GM10248 (cell line): Measurements from ENCODE around the gene TRRAP.
"Not testable (repeated sequence)": the region's sequence is repeated elsewhere in the genome, so short reads cannot be mapped to it uniquely, and the experiment has no call there.

Source experiments
- CTCF ChIA-PET: fragments of 300-600 bp; sonication (Branson Sonifier 250); formaldehyde crosslinking; extraction: SDS; loops from one replicate; lab custom pipeline; 2021; ENCODE audit warnings: antibody characterized with exemption; lab: Yijun Ruan, JAX
- POLR2A ChIA-PET: fragments of 350-650 bp; sonication (Branson Sonifier 250); formaldehyde crosslinking; extraction: SDS; loops from one replicate; lab custom pipeline; 2020; ENCODE audit warnings: antibody characterized with exemption; lab: Yijun Ruan, JAX
- DNase-seq: peaks from one replicate; pipeline ENCODE4 v3.0.0; 2012; ENCODE audit errors: extremely low spot score
- TF ChIP-seq, protein P1 (sequence below): IDR thresholded peaks from 2 replicates; pipeline ENCODE4 v1.5.1; 2012; ENCODE audit warnings: mild to moderate bottlenecking, low read depth; ENCODE audit errors: extremely low read depth, missing control alignments, control extremely low read depth

TRRAP gene

DNA sequence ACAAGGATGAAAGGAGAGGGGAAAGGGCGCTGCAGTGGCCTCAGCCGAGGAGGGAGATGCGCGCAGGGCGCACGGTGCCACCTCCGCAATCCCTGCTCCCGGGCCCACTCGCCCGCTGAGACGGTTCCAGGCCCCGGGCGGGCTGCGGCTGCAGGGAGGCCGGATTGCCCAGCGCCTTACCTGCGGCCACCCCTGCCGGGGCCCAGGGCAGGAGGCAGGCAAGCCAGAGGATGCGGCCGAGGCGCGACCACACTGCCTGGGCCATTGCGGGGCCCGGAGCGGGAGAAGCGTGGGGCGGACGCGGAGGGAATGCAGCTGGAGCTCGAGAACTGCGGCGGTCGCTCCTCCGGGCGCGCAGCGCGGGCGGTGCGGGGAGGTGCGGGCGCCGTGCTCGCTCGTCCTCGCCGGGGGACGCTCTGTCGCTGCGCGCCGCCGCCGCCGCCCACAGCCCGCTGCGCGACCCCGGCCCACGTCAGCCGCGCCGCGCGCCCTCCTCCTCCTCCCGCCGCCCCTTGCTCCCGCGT lies 8.7 kb upstream of the TRRAP start, which contains the start of gene TMEM130:
TMEM130 (minus strand) TSS at position 418 of the 524 bp plus-strand sequence; CDS start at position 265, 153 bp downstream.
- ChIA-PET CTCF (interaction anchor here (1.0 to 3.8 kb wide), 2 partner anchors 8 to 29 kb away, joined by 3 to 13 read pairs; partner anchors contain the start of gene TRRAP), POLR2A (no interaction called here)
- peak; percentile 33 for DNase-seq
- TF ChIP-seq, protein P1, sequence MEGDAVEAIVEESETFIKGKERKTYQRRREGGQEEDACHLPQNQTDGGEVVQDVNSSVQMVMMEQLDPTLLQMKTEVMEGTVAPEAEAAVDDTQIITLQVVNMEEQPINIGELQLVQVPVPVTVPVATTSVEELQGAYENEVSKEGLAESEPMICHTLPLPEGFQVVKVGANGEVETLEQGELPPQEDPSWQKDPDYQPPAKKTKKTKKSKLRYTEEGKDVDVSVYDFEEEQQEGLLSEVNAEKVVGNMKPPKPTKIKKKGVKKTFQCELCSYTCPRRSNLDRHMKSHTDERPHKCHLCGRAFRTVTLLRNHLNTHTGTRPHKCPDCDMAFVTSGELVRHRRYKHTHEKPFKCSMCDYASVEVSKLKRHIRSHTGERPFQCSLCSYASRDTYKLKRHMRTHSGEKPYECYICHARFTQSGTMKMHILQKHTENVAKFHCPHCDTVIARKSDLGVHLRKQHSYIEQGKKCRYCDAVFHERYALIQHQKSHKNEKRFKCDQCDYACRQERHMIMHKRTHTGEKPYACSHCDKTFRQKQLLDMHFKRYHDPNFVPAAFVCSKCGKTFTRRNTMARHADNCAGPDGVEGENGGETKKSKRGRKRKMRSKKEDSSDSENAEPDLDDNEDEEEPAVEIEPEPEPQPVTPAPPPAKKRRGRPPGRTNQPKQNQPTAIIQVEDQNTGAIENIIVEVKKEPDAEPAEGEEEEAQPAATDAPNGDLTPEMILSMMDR = no peak

GRCh38 chr7:98870121-98870651 lies 8.1 kb upstream of the TRRAP start:
- POLR2A ChIA-PET = no interaction called here
- DNase-seq = peak; percentile 73
- CTCF ChIA-PET = interaction anchor here (1.0 to 1.6 kb wide), 2 partner anchors 10 to 29 kb away, joined by 3 to 9 read pairs; no protein-coding TSS in a partner anchor
- TF ChIP-seq, protein P1 = no peak

DNA sequence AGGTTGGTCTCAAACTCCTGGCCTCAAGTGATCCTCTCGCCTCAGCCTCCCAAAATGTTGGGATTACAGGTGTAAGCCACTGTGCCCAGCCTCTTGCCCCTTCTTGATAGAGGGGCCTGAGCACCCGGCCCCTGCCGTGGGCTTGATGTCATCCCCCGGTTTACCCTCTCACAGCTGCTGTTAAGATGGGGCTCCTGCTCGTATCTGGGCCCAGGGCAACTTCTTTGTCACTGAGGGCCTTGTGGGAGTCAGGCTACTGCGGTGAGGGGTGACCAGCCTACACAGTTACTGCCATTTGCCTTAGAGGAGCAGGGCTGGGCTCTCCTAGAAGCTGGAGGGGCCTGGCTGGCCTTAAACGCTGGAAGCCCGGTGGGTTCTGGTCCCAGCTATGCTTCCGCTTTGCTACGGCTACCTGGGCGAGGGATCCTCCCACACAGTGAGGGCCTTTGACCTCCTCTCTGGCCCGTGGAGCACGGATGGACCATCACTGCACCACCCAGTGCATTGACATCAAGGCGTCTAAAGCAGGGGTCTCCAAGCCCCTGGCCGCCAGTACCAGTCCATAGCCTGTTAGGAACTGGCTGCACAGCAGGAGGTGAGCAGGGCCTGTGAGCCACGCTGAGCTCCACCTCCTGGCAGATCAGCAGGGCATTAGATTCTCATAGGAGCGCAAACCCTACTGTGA lies 7.4 kb upstream of the TRRAP start:
- TF ChIP-seq, protein P1 = no peak
- DNase-seq = peak; percentile 10
- ChIA-PET CTCF (interaction anchor here (1.0 to 1.6 kb wide), 2 partner anchors 9 to 30 kb away, joined by 3 to 9 read pairs; no protein-coding TSS in a partner anchor), POLR2A (no interaction called here)

DNA sequence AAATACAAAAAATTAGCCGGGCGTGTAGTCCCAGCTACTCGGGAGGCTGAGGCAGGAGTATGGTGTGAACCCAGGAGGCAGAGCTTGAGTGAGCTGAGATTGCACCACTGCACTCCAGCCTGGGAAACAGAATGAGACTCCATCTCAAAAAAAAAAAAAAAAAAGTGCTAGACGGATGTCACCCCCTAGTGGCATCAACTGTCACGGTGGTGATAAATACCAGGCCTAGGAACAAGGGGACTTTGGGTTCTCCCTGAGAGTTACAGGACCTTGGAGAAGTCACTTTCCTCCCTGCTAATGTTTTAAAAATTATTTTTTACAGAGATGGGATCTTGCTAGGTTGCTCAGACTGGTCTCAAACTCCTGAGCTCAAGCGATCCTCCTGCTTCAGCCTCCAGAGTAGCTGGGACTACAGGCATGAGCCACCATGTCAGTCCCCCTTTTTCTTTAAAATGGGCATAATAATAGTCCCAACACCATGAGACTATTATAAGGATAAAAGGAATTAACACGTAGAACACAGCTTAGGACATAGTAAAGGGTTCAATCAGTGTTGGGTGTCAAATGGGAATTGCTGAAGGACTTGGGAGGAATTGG lies 5.9 kb upstream of the TRRAP start:
- no peak for DNase-seq
- TF ChIP-seq, protein P1 = peak; percentile 24
- ChIA-PET POLR2A (no interaction called here), CTCF (interaction anchor here (0.7 to 1.1 kb wide), 3 partner anchors 39 to 471 kb away, joined by 3 read pairs; partner anchors contain the start of gene BAIAP2L1)

- CTCF ChIA-PET, DNase-seq, POLR2A ChIA-PET: not testable (repeated sequence)
Observed at GRCh38 chr7:98873610-98874009, 4.7 kb upstream of the TRRAP start.

DNA sequence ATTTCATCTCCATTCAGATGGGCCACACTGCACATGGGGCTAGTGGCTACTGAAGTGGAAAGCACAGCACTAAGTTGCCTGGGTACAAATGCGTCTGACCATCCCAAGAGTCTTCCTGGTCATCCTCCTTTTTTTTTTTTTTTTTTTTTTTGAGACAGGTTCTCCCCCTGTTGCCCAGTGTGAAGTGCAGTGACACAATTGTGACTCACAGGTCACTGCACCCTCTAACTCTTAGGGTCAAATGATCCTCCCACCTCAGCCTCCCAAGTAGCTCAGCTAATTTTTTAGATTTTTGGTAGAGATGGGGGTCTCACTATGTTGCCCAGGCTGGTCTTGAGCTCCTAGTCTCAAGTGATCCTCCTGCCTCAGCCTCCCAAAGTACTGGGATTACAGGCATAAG lies 3.4 kb upstream of the TRRAP start:
- TF ChIP-seq, protein P1 = no peak
- no peak for DNase-seq
- ChIA-PET CTCF (no interaction called here), POLR2A (interaction anchor here (0.5 kb wide), 1 partner anchor 50 kb away, joined by 3 read pairs; no protein-coding TSS in a partner anchor)
